ENCODE results near the gene ZDHHC19. TPM values are rescaled to one million over a fixed set of nuclear protein-coding genes. Genes with fewer than 3 reads are reported as not detected.

ZDHHC19 gene
- total RNA-seq, 1 donor, result not detected

GRCh38 chr3:196222876-196223595 is 11.8 kb upstream of the ZDHHC19 start:
- Histone ChIP-seq H3K4me3 (ENCODE audit: insufficient read depth, low read length) (peak overlapping the region; percentile 25), H3K27ac (ENCODE audit: low read depth, low read length) (no peak overlapping the region), H3K27me3 (ENCODE audit: insufficient read depth, low read length) (peaks cover 11% of the 10 kb centered on the region), H3K9me3 (ENCODE audit: low read depth, low read length) (no peaks in the 10 kb centered on the region), H4K20me1 (ENCODE audit: insufficient read depth, low read length) (no peaks in the 10 kb centered on the region), H3K4me2 (ENCODE audit: insufficient read depth, low read length) (peak overlapping the region; percentile 58), H2AFZ (ENCODE audit: low read length) (peak overlapping the region; percentile 71), H3K79me2 (ENCODE audit: insufficient read depth, low read length) (no peaks in the 10 kb centered on the region), H3K36me3 (ENCODE audit: insufficient read depth, low read length) (no peaks in the 10 kb centered on the region), H3K4me1 (ENCODE audit: insufficient read depth, low read length) (peaks cover 15% of the 10 kb centered on the region)
- TF ChIP-seq, protein P1, sequence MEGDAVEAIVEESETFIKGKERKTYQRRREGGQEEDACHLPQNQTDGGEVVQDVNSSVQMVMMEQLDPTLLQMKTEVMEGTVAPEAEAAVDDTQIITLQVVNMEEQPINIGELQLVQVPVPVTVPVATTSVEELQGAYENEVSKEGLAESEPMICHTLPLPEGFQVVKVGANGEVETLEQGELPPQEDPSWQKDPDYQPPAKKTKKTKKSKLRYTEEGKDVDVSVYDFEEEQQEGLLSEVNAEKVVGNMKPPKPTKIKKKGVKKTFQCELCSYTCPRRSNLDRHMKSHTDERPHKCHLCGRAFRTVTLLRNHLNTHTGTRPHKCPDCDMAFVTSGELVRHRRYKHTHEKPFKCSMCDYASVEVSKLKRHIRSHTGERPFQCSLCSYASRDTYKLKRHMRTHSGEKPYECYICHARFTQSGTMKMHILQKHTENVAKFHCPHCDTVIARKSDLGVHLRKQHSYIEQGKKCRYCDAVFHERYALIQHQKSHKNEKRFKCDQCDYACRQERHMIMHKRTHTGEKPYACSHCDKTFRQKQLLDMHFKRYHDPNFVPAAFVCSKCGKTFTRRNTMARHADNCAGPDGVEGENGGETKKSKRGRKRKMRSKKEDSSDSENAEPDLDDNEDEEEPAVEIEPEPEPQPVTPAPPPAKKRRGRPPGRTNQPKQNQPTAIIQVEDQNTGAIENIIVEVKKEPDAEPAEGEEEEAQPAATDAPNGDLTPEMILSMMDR (IDR thresholded peaks at IDR 0.05; ENCODE audit: extremely low read depth, low read depth, low read length), result no peak
- DNase-seq (ENCODE audit: insufficient read length, low spot score, missing footprints), result no peak

- DNase-seq (ENCODE audit: insufficient read length, low spot score, missing footprints), result no peak
- Histone ChIP-seq H3K9me3 (ENCODE audit: low read depth, low read length) (no peaks in the 10 kb centered on the region), H3K27ac (ENCODE audit: low read depth, low read length) (no peak overlapping the region), H3K36me3 (ENCODE audit: insufficient read depth, low read length) (no peaks in the 10 kb centered on the region), H4K20me1 (ENCODE audit: insufficient read depth, low read length) (no peaks in the 10 kb centered on the region), H3K4me2 (ENCODE audit: insufficient read depth, low read length) (no peak overlapping the region), H3K4me1 (ENCODE audit: insufficient read depth, low read length) (peaks cover 15% of the 10 kb centered on the region), H3K79me2 (ENCODE audit: insufficient read depth, low read length) (no peaks in the 10 kb centered on the region), H3K4me3 (ENCODE audit: insufficient read depth, low read length) (no peak overlapping the region), H2AFZ (ENCODE audit: low read length) (no peak overlapping the region), H3K27me3 (ENCODE audit: insufficient read depth, low read length) (peaks cover 2% of the 10 kb centered on the region)
- TF ChIP-seq, protein P1 (IDR thresholded peaks at IDR 0.05; ENCODE audit: extremely low read depth, low read depth, low read length), result no peak
Observed at GRCh38 chr3:196220991-196221390, 9.8 kb upstream of the ZDHHC19 start.

DNA sequence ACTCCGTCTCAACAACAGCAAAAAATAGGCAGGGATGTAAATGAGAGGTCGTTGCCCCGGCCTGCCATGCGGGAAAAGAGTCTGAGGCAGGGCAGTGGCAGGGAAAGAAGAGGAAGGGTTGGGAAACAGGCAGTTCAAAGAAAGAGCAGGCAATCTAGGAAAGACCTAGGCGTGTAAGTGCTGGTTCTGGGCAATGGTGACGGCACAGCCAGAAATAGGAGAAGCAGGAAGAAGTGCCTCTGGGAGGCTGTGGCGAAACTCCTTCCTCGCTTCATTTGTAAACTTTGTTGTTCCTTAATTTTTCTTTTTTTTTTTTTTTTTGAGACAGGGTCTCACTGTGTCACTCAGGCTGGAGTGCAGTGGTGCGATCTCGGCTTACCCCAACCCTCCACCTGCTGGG is 9.4 kb upstream of the ZDHHC19 start:
- H3K36me3 ChIP-seq (ENCODE audit: insufficient read depth, low read length), result no peaks in the 10 kb centered on the region
- no peak overlapping the region for H3K4me3 ChIP-seq (ENCODE audit: insufficient read depth, low read length)
- H3K79me2 ChIP-seq (ENCODE audit: insufficient read depth, low read length), result no peaks in the 10 kb centered on the region
- H3K4me1 ChIP-seq (ENCODE audit: insufficient read depth, low read length), result peaks cover 15% of the 10 kb centered on the region
- H3K27ac ChIP-seq (ENCODE audit: low read depth, low read length), result no peak overlapping the region
- no peaks in the 10 kb centered on the region for H4K20me1 ChIP-seq (ENCODE audit: insufficient read depth, low read length)
- no peak overlapping the region for H2AFZ ChIP-seq (ENCODE audit: low read length)
- H3K27me3 ChIP-seq (ENCODE audit: insufficient read depth, low read length), result peaks cover 2% of the 10 kb centered on the region
- TF ChIP-seq, protein P1 (IDR thresholded peaks at IDR 0.05; ENCODE audit: extremely low read depth, low read depth, low read length), result no peak
- H3K4me2 ChIP-seq (ENCODE audit: insufficient read depth, low read length), result no peak overlapping the region
- H3K9me3 ChIP-seq (ENCODE audit: low read depth, low read length), result no peaks in the 10 kb centered on the region
- DNase-seq (ENCODE audit: insufficient read length, low spot score, missing footprints), result no peak

DNA sequence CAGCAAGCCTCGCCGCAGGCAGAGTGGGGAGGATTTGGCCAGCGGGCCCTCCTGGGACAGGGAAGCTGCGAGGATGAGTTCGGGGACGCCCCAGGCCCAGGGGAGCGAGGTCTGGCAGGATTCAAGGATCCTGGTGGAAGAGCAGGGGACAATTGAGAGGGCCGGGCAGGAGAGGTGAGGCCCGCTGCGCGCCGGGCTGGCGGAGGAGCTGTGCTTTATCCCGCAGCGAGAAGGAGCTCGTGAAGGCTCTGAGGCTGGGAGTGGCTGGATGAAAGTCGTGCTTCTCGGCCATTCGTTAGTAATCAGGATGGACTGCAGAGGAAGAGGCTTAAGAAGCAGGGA is 8.7 kb upstream of the ZDHHC19 start:
- Histone ChIP-seq H3K4me3 (ENCODE audit: insufficient read depth, low read length) (peak overlapping the region; percentile 63), H3K9me3 (ENCODE audit: low read depth, low read length) (no peaks in the 10 kb centered on the region), H3K36me3 (ENCODE audit: insufficient read depth, low read length) (no peaks in the 10 kb centered on the region), H2AFZ (ENCODE audit: low read length) (peak overlapping the region; percentile 76), H3K27me3 (ENCODE audit: insufficient read depth, low read length) (peaks cover 2% of the 10 kb centered on the region), H3K27ac (ENCODE audit: low read depth, low read length) (peak overlapping the region; percentile 77), H3K79me2 (ENCODE audit: insufficient read depth, low read length) (no peaks in the 10 kb centered on the region), H3K4me1 (ENCODE audit: insufficient read depth, low read length) (peaks cover 15% of the 10 kb centered on the region), H3K4me2 (ENCODE audit: insufficient read depth, low read length) (peak overlapping the region; percentile 89), H4K20me1 (ENCODE audit: insufficient read depth, low read length) (no peaks in the 10 kb centered on the region)
- TF ChIP-seq, protein P1 (IDR thresholded peaks at IDR 0.05; ENCODE audit: extremely low read depth, low read depth, low read length), result no peak
- no peak for DNase-seq (ENCODE audit: insufficient read length, low spot score, missing footprints)
